Mesenchymal stem cell (in vitro differentiated cells and primary cell): Measurements from ENCODE around the gene PPHLN1.

Source experiments
- DNase-seq: peaks from one replicate; pipeline ENCODE4 v3.0.0-alpha.2; 2013
- H2AFZ ChIP-seq: one replicate; pipeline ENCODE4 v1.6.1; 2013; ENCODE audit warnings: low read depth, mild to moderate bottlenecking, control low read depth, inconsistent platforms, low read length, moderate library complexity
- H2AK5ac ChIP-seq: 2 replicates; pipeline ENCODE4 v1.6.1; 2013; ENCODE audit warnings: low read length, moderate library complexity, mild to moderate bottlenecking, inconsistent platforms; ENCODE audit not compliant: severe bottlenecking
- H2BK120ac ChIP-seq: one replicate; pipeline ENCODE4 v1.6.1; 2013; ENCODE audit warnings: low read depth, mild to moderate bottlenecking, inconsistent platforms, low read length, moderate library complexity
- H2BK12ac ChIP-seq, 2 experiments: one replicate each; pipeline ENCODE4 v1.6.1; 2013; ENCODE audit warnings: inconsistent platforms in 2 of 2, low read length in 2 of 2, mild to moderate bottlenecking in 2 of 2, moderate library complexity in 2 of 2, control low read depth in 1 of 2
- H2BK15ac ChIP-seq: one replicate; pipeline ENCODE4 v1.6.1; 2013; ENCODE audit warnings: mild to moderate bottlenecking, low read depth, inconsistent platforms; ENCODE audit not compliant: poor library complexity, severe bottlenecking
- H2BK5ac ChIP-seq: 2 replicates; pipeline ENCODE4 v1.6.1; 2013; ENCODE audit warnings: low read depth, mild to moderate bottlenecking, low read length, control low read depth, inconsistent platforms; ENCODE audit not compliant: poor library complexity, severe bottlenecking
- H3K14ac ChIP-seq, 2 experiments: one replicate each; pipeline ENCODE4 v1.6.1; 2013; ENCODE audit warnings: inconsistent platforms in 2 of 2, low read length in 2 of 2, control low read depth in 1 of 2, mild to moderate bottlenecking in 1 of 2, moderate library complexity in 1 of 2
- H3K18ac ChIP-seq, 2 experiments: one replicate each; pipeline ENCODE4 v1.6.1; 2013; ENCODE audit warnings: inconsistent platforms in 2 of 2, low read length in 2 of 2, control low read depth in 1 of 2, low read depth in 1 of 2, mild to moderate bottlenecking in 1 of 2
- H3K23ac ChIP-seq, 2 experiments: one replicate each; pipeline ENCODE4 v1.6.1; 2013; ENCODE audit warnings: inconsistent platforms in 2 of 2, low read length in 2 of 2, mild to moderate bottlenecking in 2 of 2, moderate library complexity in 2 of 2, control low read depth in 1 of 2
- H3K27ac ChIP-seq: 2 replicates; pipeline ENCODE4 v1.5.1; 2013; ENCODE audit warnings: mild to moderate bottlenecking, moderate library complexity, low read length, control low read depth, inconsistent platforms; ENCODE audit not compliant: poor library complexity, severe bottlenecking
- H3K27me3 ChIP-seq, 2 experiments: 2 replicates each; pipeline versions ENCODE4 v1.6.1 to v1.7.0; 2013; ENCODE audit warnings: low read length in 2 of 2, mild to moderate bottlenecking in 2 of 2, moderate library complexity in 2 of 2, control low read depth in 1 of 2, inconsistent platforms in 1 of 2; ENCODE audit not compliant: control insufficient read depth in 1 of 2, insufficient read depth in 1 of 2
- H3K36me3 ChIP-seq, 2 experiments: 2 replicates each; pipeline versions ENCODE4 v1.6.1 to v1.7.0; 2013; ENCODE audit warnings: low read length in 2 of 2, control low read depth in 1 of 2, inconsistent platforms in 1 of 2, low read depth in 1 of 2, mild to moderate bottlenecking in 1 of 2; ENCODE audit not compliant: insufficient read depth in 2 of 2, control insufficient read depth in 1 of 2
- H3K4ac ChIP-seq, 2 experiments: one replicate each; pipeline ENCODE4 v1.6.1; 2013; ENCODE audit warnings: inconsistent platforms in 2 of 2, low read length in 2 of 2, mild to moderate bottlenecking in 2 of 2, moderate library complexity in 2 of 2, control low read depth in 1 of 2, low read depth in 1 of 2
- H3K4me1 ChIP-seq: 2 replicates; pipeline ENCODE4 v1.6.1; 2013; ENCODE audit warnings: low read depth, low read length, control low read depth; ENCODE audit not compliant: control insufficient read depth, insufficient read depth
- H3K4me2 ChIP-seq: 2 replicates; pipeline ENCODE4 v1.6.1; 2013; ENCODE audit warnings: low read length, mild to moderate bottlenecking, inconsistent platforms; ENCODE audit not compliant: poor library complexity, severe bottlenecking
- H3K4me3 ChIP-seq, 2 experiments: 2 replicates each; pipeline versions ENCODE4 v1.5.1 to v1.7.0; 2013; ENCODE audit warnings: low read length in 2 of 2, mild to moderate bottlenecking in 2 of 2, control low read depth in 1 of 2, low read depth in 1 of 2; ENCODE audit not compliant: insufficient read depth in 1 of 2
- H3K79me1 ChIP-seq: replicated peaks from 2 replicates; pipeline ENCODE4 v1.6.1; 2013; ENCODE audit warnings: mild to moderate bottlenecking, control low read depth, low read length, inconsistent platforms; ENCODE audit not compliant: poor library complexity, severe bottlenecking
- H3K9ac ChIP-seq: 2 replicates; pipeline ENCODE4 v1.7.0; 2013; ENCODE audit warnings: mild to moderate bottlenecking, low read length, moderate library complexity
- H3K9me3 ChIP-seq: 2 replicates; pipeline ENCODE4 v1.7.0; 2013; ENCODE audit warnings: mild to moderate bottlenecking, low read length; ENCODE audit not compliant: control insufficient read depth
- H4K8ac ChIP-seq: one replicate; pipeline ENCODE4 v1.6.1; 2013; ENCODE audit warnings: inconsistent platforms, mild to moderate bottlenecking, low read length, moderate library complexity
- H4K91ac ChIP-seq: one replicate; pipeline ENCODE4 v1.6.1; 2013; ENCODE audit warnings: mild to moderate bottlenecking, low read length, inconsistent platforms
- WGBS: methylation state at CpG from one replicate; pipeline ENCODE4 v1.1.7; 2013; ENCODE audit warnings: mixed read lengths; 5-methylcytosine and 5-hydroxymethylcytosine counted together

The PPHLN1 gene

GRCh38 chr12:42469355-42470175 lies 143.6 kb downstream of the PPHLN1 start:
- H2AFZ ChIP-seq: no peak overlapping the region
- H2AK5ac ChIP-seq: no peak overlapping the region
- H2BK12ac ChIP-seq: no peak overlapping the region
- peak overlapping the region; percentile 61 for H3K27ac ChIP-seq
- H3K4ac ChIP-seq: no peak overlapping the region
- H4K91ac ChIP-seq: no peak overlapping the region
- H2BK5ac ChIP-seq: no peak overlapping the region
- H3K4me3 ChIP-seq: no peak overlapping the region
- H3K4me1 ChIP-seq: peaks cover 12% of the 10 kb centered on the region
- no peak overlapping the region for H3K18ac ChIP-seq
- no peak overlapping the region for H4K8ac ChIP-seq
- WGBS: 96% methylated on average over 4 of the region's 7 CpGs
- H3K9ac ChIP-seq: no peak overlapping the region
- H2BK15ac ChIP-seq: no peak overlapping the region
- no peaks in the 10 kb centered on the region for H3K9me3 ChIP-seq
- no peak overlapping the region for H2BK120ac ChIP-seq
- no peaks in the 10 kb centered on the region for H3K27me3 ChIP-seq
- H3K4me2 ChIP-seq: no peak overlapping the region
- no peak overlapping the region for H3K23ac ChIP-seq
- H3K36me3 ChIP-seq: peaks cover 24 to 72% of the 10 kb centered on the region in 2 experiments
- H3K79me1 ChIP-seq: peaks cover 7% of the 10 kb centered on the region
- H3K14ac ChIP-seq: peak overlapping the region in 1 of 2 experiments; percentile 65
- no peak for DNase-seq

- WGBS: 91% methylated on average over 3 of the region's 3 CpGs
- Histone ChIP-seq H3K27ac (peak overlapping the region; percentile 78), H3K9ac (peak overlapping the region; percentile 67), H4K8ac (no peak overlapping the region), H2BK120ac (no peak overlapping the region), H2AK5ac (no peak overlapping the region), H3K4me1 (peaks cover 17% of the 10 kb centered on the region), H4K91ac (no peak overlapping the region), H2BK12ac (no peak overlapping the region), H3K18ac (no peak overlapping the region), H2BK5ac (no peak overlapping the region), H3K4ac (no peak overlapping the region), H2BK15ac (no peak overlapping the region), H3K4me3 (no peak overlapping the region), H3K27me3 (no peaks in the 10 kb centered on the region), H3K14ac (no peak overlapping the region), H2AFZ (no peak overlapping the region), H3K9me3 (no peaks in the 10 kb centered on the region), H3K79me1 (peaks cover 2% of the 10 kb centered on the region), H3K23ac (no peak overlapping the region), H3K4me2 (no peak overlapping the region), H3K36me3 (peaks cover 9 to 47% of the 10 kb centered on the region in 2 experiments)
- DNase-seq: no peak
Observed at GRCh38 chr12:42472376-42472775, 146.4 kb downstream of the PPHLN1 start.

- no peak overlapping the region for H4K91ac ChIP-seq
- peaks cover 17% of the 10 kb centered on the region for H3K4me1 ChIP-seq
- H2BK15ac ChIP-seq: no peak overlapping the region
- peak overlapping the region; percentile 31 for H3K4me2 ChIP-seq
- no peak overlapping the region for H3K4ac ChIP-seq
- 25% methylated on average over 1 of the region's 1 CpG for WGBS
- H4K8ac ChIP-seq: no peak overlapping the region
- H3K9ac ChIP-seq: peak overlapping the region; percentile 67
- peak overlapping the region; percentile 86 for H2BK5ac ChIP-seq
- H3K27ac ChIP-seq: peak overlapping the region; percentile 78
- no peak overlapping the region for H2BK12ac ChIP-seq
- peaks cover 2% of the 10 kb centered on the region for H3K79me1 ChIP-seq
- no peak overlapping the region for H3K14ac ChIP-seq
- no peaks in the 10 kb centered on the region for H3K9me3 ChIP-seq
- H3K27me3 ChIP-seq: no peaks in the 10 kb centered on the region
- H2AK5ac ChIP-seq: no peak overlapping the region
- DNase-seq: peak; percentile 26
- H2AFZ ChIP-seq: no peak overlapping the region
- no peak overlapping the region for H3K18ac ChIP-seq
- no peak overlapping the region for H2BK120ac ChIP-seq
- peaks cover 7 to 40% of the 10 kb centered on the region in 2 experiments for H3K36me3 ChIP-seq
- H3K23ac ChIP-seq: no peak overlapping the region
- H3K4me3 ChIP-seq: no peak overlapping the region
Observed at GRCh38 chr12:42473130-42473529, 147.2 kb downstream of the PPHLN1 start.

- Histone ChIP-seq H2BK12ac (no peak overlapping the region), H3K4me2 (no peak overlapping the region), H3K27ac (peak overlapping the region; percentile 74), H3K18ac (no peak overlapping the region), H3K79me1 (peaks cover 2% of the 10 kb centered on the region), H4K8ac (no peak overlapping the region), H3K4ac (no peak overlapping the region), H3K23ac (no peak overlapping the region), H3K9me3 (no peaks in the 10 kb centered on the region), H3K27me3 (no peaks in the 10 kb centered on the region), H2BK5ac (no peak overlapping the region), H2AFZ (no peak overlapping the region), H3K36me3 (peaks cover 5 to 35% of the 10 kb centered on the region in 2 experiments), H3K4me1 (peaks cover 15% of the 10 kb centered on the region), H2BK120ac (no peak overlapping the region), H3K4me3 (no peak overlapping the region), H3K9ac (peak overlapping the region; percentile 67), H4K91ac (no peak overlapping the region), H3K14ac (no peak overlapping the region), H2AK5ac (no peak overlapping the region), H2BK15ac (no peak overlapping the region)
- WGBS: 80% methylated on average over 1 of the region's 1 CpG
- no peak for DNase-seq
Observed at GRCh38 chr12:42473561-42473960, 147.6 kb downstream of the PPHLN1 start.
